Measurements from ENCODE around the gene RUBCN. TPM values are rescaled to one million over a fixed set of nuclear protein-coding genes. Genes with fewer than 3 reads are reported as not detected.

RUBCN gene
- polyA plus RNA-seq, 1 donor (not counting 4 experiments of a cell fraction or from before 2014, with no cell fraction given): 8.9 TPM

DNA sequence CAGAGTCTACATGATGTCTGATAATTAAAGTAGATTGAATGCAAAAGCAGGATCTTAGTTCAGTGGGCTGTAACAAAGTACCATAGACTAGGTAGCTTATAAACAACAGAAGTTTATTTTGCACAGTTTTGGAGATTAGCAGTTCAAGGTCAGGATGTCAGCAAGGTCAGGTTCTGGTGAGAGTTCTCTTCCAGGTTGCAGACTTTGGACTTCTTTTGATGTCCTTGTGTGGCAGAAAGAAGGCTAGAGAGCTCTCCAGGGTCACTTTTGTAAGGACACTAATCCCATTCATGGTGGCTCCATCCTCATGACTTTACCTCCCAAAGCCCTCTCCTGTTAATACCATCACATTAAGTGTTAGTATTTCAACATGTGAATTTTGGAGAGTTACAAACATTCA is 25.1 kb upstream of the RUBCN start:
- Histone ChIP-seq H3K27ac (ENCODE audit: control insufficient read depth, insufficient read depth, low read length) (no peak overlapping the region), H2AFZ (ENCODE audit: control insufficient read depth, low read length) (no peak overlapping the region)

DNA sequence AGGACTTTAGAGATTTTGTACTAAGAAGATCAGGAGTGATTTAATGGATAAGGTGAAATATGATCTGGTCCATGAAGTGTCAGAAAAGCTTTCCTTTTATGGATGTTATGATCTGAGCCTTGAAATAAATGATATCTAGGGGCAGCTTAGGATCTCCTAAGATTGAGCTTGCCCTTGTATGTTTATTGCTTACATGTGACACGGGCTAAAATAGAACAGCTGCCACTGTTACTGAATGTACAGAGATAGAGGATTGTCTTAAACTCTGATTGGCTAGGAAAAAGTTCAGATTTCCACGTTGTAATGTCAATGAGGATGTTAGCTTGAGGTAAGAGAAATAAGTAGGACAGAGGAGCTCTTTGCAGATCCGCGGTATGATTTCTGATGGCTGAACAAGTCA is 21.8 kb upstream of the RUBCN start:
- no peak for TF ChIP-seq EZH2 (IDR thresholded peaks at IDR 0.05; ENCODE audit: low read length)
- TF ChIP-seq, protein P1, sequence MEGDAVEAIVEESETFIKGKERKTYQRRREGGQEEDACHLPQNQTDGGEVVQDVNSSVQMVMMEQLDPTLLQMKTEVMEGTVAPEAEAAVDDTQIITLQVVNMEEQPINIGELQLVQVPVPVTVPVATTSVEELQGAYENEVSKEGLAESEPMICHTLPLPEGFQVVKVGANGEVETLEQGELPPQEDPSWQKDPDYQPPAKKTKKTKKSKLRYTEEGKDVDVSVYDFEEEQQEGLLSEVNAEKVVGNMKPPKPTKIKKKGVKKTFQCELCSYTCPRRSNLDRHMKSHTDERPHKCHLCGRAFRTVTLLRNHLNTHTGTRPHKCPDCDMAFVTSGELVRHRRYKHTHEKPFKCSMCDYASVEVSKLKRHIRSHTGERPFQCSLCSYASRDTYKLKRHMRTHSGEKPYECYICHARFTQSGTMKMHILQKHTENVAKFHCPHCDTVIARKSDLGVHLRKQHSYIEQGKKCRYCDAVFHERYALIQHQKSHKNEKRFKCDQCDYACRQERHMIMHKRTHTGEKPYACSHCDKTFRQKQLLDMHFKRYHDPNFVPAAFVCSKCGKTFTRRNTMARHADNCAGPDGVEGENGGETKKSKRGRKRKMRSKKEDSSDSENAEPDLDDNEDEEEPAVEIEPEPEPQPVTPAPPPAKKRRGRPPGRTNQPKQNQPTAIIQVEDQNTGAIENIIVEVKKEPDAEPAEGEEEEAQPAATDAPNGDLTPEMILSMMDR (optimal IDR thresholded peaks at IDR 0.05 in 1 of 3, IDR thresholded peaks at IDR 0.05 in 1 of 3, conservative IDR thresholded peaks at IDR 0.05 in 1 of 3; ENCODE audit: extremely low read depth in 1 of 3, insufficient read depth in 2 of 3, low read length in 3 of 3): no peak
- H3K9me3 ChIP-seq (ENCODE audit: control insufficient read depth, low read depth, low read length): no peaks in the 10 kb centered on the region
- H4K20me1 ChIP-seq (ENCODE audit: control insufficient read depth, extremely low read depth, insufficient read depth, low read length): no peaks in the 10 kb centered on the region
- no peaks in the 10 kb centered on the region for H3K27me3 ChIP-seq (ENCODE audit: control insufficient read depth, extremely low read depth, insufficient read depth, low read length)
- H3K4me1 ChIP-seq (ENCODE audit: control insufficient read depth, extremely low read depth, insufficient read depth, low read length): no peaks in the 10 kb centered on the region
- H3K36me3 ChIP-seq (ENCODE audit: control insufficient read depth in 2 of 2, extremely low read depth in 1 of 2, insufficient read depth in 2 of 2, low read length in 2 of 2): peaks cover 4 to 14% of the 10 kb centered on the region in 2 experiments
- no peak overlapping the region for H3K4me2 ChIP-seq (ENCODE audit: control insufficient read depth, extremely low read depth, insufficient read depth, low read depth, low read length)
- no peak overlapping the region for H2AFZ ChIP-seq (ENCODE audit: control insufficient read depth, low read length)
- H3K4me3 ChIP-seq (ENCODE audit: control insufficient read depth in 2 of 3, extremely low read depth in 1 of 3, insufficient read depth in 2 of 3, low read depth in 1 of 3, low read length in 3 of 3): no peak overlapping the region
- peaks cover 59% of the 10 kb centered on the region for H3K79me2 ChIP-seq (ENCODE audit: control insufficient read depth, insufficient read depth, low read length)
- H3K9me1 ChIP-seq (ENCODE audit: control insufficient read depth, extremely low read depth, insufficient read depth, low read length): no peaks in the 10 kb centered on the region
- dilution Hi-C loops (cut with MboI; ENCODE audit: extremely low pct_ligation_motif_present, low sequenced_read_pairs): no loop called here
- no peak overlapping the region for H3K9ac ChIP-seq (ENCODE audit: control insufficient read depth, extremely low read depth, insufficient read depth, low read length)
- no peak overlapping the region for H3K27ac ChIP-seq (ENCODE audit: control insufficient read depth, insufficient read depth, low read length)
- no peak for DNase-seq (ENCODE audit: low read depth, low spot score)
- no peak for FAIRE-seq

More for the DNA sequence above, 25.1 kb upstream of the RUBCN start:
- H3K36me3 ChIP-seq (ENCODE audit: control insufficient read depth in 2 of 2, extremely low read depth in 1 of 2, insufficient read depth in 2 of 2, low read length in 2 of 2): peaks cover 9% of the 10 kb centered on the region in 2 experiments
- H3K27me3 ChIP-seq (ENCODE audit: control insufficient read depth, extremely low read depth, insufficient read depth, low read length): no peaks in the 10 kb centered on the region
- no peaks in the 10 kb centered on the region for H3K9me3 ChIP-seq (ENCODE audit: control insufficient read depth, low read depth, low read length)
- H4K20me1 ChIP-seq (ENCODE audit: control insufficient read depth, extremely low read depth, insufficient read depth, low read length): no peaks in the 10 kb centered on the region
- DNase-seq (ENCODE audit: low read depth, low spot score): no peak
- no peak overlapping the region for H3K4me3 ChIP-seq (ENCODE audit: control insufficient read depth in 2 of 3, extremely low read depth in 1 of 3, insufficient read depth in 2 of 3, low read depth in 1 of 3, low read length in 3 of 3)
- FAIRE-seq: no peak
- H3K4me2 ChIP-seq (ENCODE audit: control insufficient read depth, extremely low read depth, insufficient read depth, low read depth, low read length): no peak overlapping the region
- dilution Hi-C loops (cut with MboI; ENCODE audit: extremely low pct_ligation_motif_present, low sequenced_read_pairs): no loop called here
- peaks cover 36% of the 10 kb centered on the region for H3K79me2 ChIP-seq (ENCODE audit: control insufficient read depth, insufficient read depth, low read length)
- no peak for TF ChIP-seq EZH2 (IDR thresholded peaks at IDR 0.05; ENCODE audit: low read length)
- TF ChIP-seq, protein P1 (optimal IDR thresholded peaks at IDR 0.05 in 1 of 3, IDR thresholded peaks at IDR 0.05 in 1 of 3, conservative IDR thresholded peaks at IDR 0.05 in 1 of 3; ENCODE audit: extremely low read depth in 1 of 3, insufficient read depth in 2 of 3, low read length in 3 of 3): no peak
- H3K9me1 ChIP-seq (ENCODE audit: control insufficient read depth, extremely low read depth, insufficient read depth, low read length): no peaks in the 10 kb centered on the region
- no peaks in the 10 kb centered on the region for H3K4me1 ChIP-seq (ENCODE audit: control insufficient read depth, extremely low read depth, insufficient read depth, low read length)
- no peak overlapping the region for H3K9ac ChIP-seq (ENCODE audit: control insufficient read depth, extremely low read depth, insufficient read depth, low read length)
